Mucosa of stomach (tissue), 1 donor: ENCODE measurements around the gene SLC39A1.
A peak's percentile ranks its signal among the peaks of the same experiment; 100 is the strongest.
"Not testable (repeated sequence)": the region's sequence is repeated elsewhere in the genome, so short reads cannot be mapped to it uniquely, and the experiment has no call there.

ENCODE experiments used
- H3K27me3 ChIP-seq: one replicate; pipeline ENCODE4 v1.7.0; 2013; ENCODE audit warnings: mild to moderate bottlenecking, low read length; ENCODE audit not compliant: control insufficient read depth, insufficient read depth
- H3K36me3 ChIP-seq: one replicate; pipeline ENCODE4 v1.7.0; 2013; ENCODE audit warnings: low read length; ENCODE audit not compliant: control insufficient read depth, insufficient read depth
- H3K4me1 ChIP-seq: one replicate; pipeline ENCODE4 v1.7.0; 2013; ENCODE audit warnings: mild to moderate bottlenecking, low read length; ENCODE audit not compliant: control insufficient read depth, insufficient read depth
- H3K4me3 ChIP-seq: one replicate; pipeline ENCODE4 v1.7.0; 2013; ENCODE audit warnings: low read length
- H3K9ac ChIP-seq: one replicate; pipeline ENCODE4 v1.7.0; 2013; ENCODE audit warnings: mild to moderate bottlenecking, low read length, moderate library complexity
- H3K9me3 ChIP-seq: one replicate; pipeline ENCODE4 v1.7.0; 2013; ENCODE audit warnings: mild to moderate bottlenecking, low read length, moderate library complexity; ENCODE audit not compliant: control insufficient read depth
- donor health status: Pancreatic carcinoma.

The SLC39A1 gene

GRCh38 chr1:153985941-153986761 lies 22.8 kb upstream of the SLC39A1 start, which contains the start of gene RAB13:
RAB13 (minus strand) TSS chr1:153986339; CDS start chr1:153986236, 103 bp downstream.
- peak within 1 kb of the TSS; percentile 68 for H3K4me3 ChIP-seq
- peaks cover 20% of the 10 kb centered on the region for H3K4me1 ChIP-seq
- peak within 1 kb of the TSS; percentile 76 for H3K9ac ChIP-seq
- H3K27me3 ChIP-seq = no peaks in the 10 kb centered on the region
- no peaks in the 10 kb centered on the region for H3K9me3 ChIP-seq
- H3K36me3 ChIP-seq = peaks cover 4% of the 10 kb centered on the region

- Histone ChIP-seq H3K36me3 (peaks cover 4% of the 10 kb centered on the region), H3K4me1 (peaks cover 20% of the 10 kb centered on the region), H3K4me3 (peak overlapping the region; percentile 68), H3K27me3 (no peaks in the 10 kb centered on the region), H3K9ac (peak overlapping the region; percentile 76), H3K9me3 (no peaks in the 10 kb centered on the region)
These were observed 22.1 kb upstream of the SLC39A1 start for GRCh38 chr1:153985341-153985912.

GRCh38 chr1:153984123-153984894 lies 21.0 kb upstream of the SLC39A1 start:
- H3K9me3 ChIP-seq = no peaks in the 10 kb centered on the region
- no peak overlapping the region for H3K4me3 ChIP-seq
- H3K9ac ChIP-seq = no peak overlapping the region

GRCh38 chr1:153981735-153982134 lies 18.4 kb upstream of the SLC39A1 start:
- H3K9ac ChIP-seq, H3K9me3 ChIP-seq, H3K36me3 ChIP-seq, H3K4me3 ChIP-seq, H3K27me3 ChIP-seq: not testable (repeated sequence)
- H3K4me1 ChIP-seq = peaks cover 11% of the 10 kb centered on the region

More at GRCh38 chr1:153984123-153984894, 21.0 kb upstream of the SLC39A1 start:
- H3K36me3 ChIP-seq = peaks cover 4% of the 10 kb centered on the region
- H3K4me1 ChIP-seq = peaks cover 15% of the 10 kb centered on the region
- no peaks in the 10 kb centered on the region for H3K27me3 ChIP-seq

GRCh38 chr1:153979091-153979490 lies 15.8 kb upstream of the SLC39A1 start:
- not testable (repeated sequence) for H3K4me3 ChIP-seq, H3K36me3 ChIP-seq, H3K27me3 ChIP-seq, H3K4me1 ChIP-seq, H3K9me3 ChIP-seq, H3K9ac ChIP-seq

- H3K4me1 ChIP-seq = peaks cover 8% of the 10 kb centered on the region
- H3K9me3 ChIP-seq = no peaks in the 10 kb centered on the region
- peak overlapping the region; percentile 47 for H3K4me3 ChIP-seq
- no peaks in the 10 kb centered on the region for H3K27me3 ChIP-seq
- peak overlapping the region; percentile 93 for H3K9ac ChIP-seq
- peaks cover 4% of the 10 kb centered on the region for H3K36me3 ChIP-seq
These were observed 15.1 kb upstream of the SLC39A1 start for GRCh38 chr1:153978274-153978909.

GRCh38 chr1:153977250-153978240 lies 14.2 kb upstream of the SLC39A1 start, which contains the start of gene JTB:
JTB (minus strand) TSS chr1:153977674; CDS start chr1:153977252, 422 bp downstream.
- H3K9ac ChIP-seq = peak within 1 kb of the TSS; percentile 93
- peak within 1 kb of the TSS; percentile 92 for H3K4me3 ChIP-seq
- peaks cover 8% of the 10 kb centered on the region for H3K4me1 ChIP-seq
- no peaks in the 10 kb centered on the region for H3K9me3 ChIP-seq
- H3K27me3 ChIP-seq = no peaks in the 10 kb centered on the region
- peaks cover 4% of the 10 kb centered on the region for H3K36me3 ChIP-seq

GRCh38 chr1:153976819-153977249 lies 13.5 kb upstream of the SLC39A1 start:
- Histone ChIP-seq H3K36me3 (no peaks in the 10 kb centered on the region), H3K9ac (peak overlapping the region; percentile 93), H3K27me3 (no peaks in the 10 kb centered on the region), H3K4me1 (peaks cover 8% of the 10 kb centered on the region), H3K4me3 (peak overlapping the region; percentile 92), H3K9me3 (no peaks in the 10 kb centered on the region)

- Histone ChIP-seq H3K36me3 (no peaks in the 10 kb centered on the region), H3K4me3 (no peak overlapping the region), H3K9ac (no peak overlapping the region), H3K9me3 (no peaks in the 10 kb centered on the region), H3K27me3 (no peaks in the 10 kb centered on the region), H3K4me1 (peaks cover 8% of the 10 kb centered on the region)
These were observed 10.2 kb upstream of the SLC39A1 start for GRCh38 chr1:153973525-153973924.

GRCh38 chr1:153973071-153973470 lies 9.7 kb upstream of the SLC39A1 start:
- Histone ChIP-seq H3K9ac (no peak overlapping the region), H3K4me1 (peaks cover 8% of the 10 kb centered on the region), H3K9me3 (no peaks in the 10 kb centered on the region), H3K36me3 (no peaks in the 10 kb centered on the region), H3K4me3 (no peak overlapping the region), H3K27me3 (no peaks in the 10 kb centered on the region)

- H3K27me3 ChIP-seq = no peaks in the 10 kb centered on the region
- H3K4me1 ChIP-seq = peaks cover 4% of the 10 kb centered on the region
These were observed 7.0 kb upstream of the SLC39A1 start for GRCh38 chr1:153970346-153970745.

More at GRCh38 chr1:153970346-153970745, 7.0 kb upstream of the SLC39A1 start:
- H3K9ac ChIP-seq = no peak overlapping the region
- no peaks in the 10 kb centered on the region for H3K9me3 ChIP-seq
- H3K36me3 ChIP-seq = no peaks in the 10 kb centered on the region
- no peak overlapping the region for H3K4me3 ChIP-seq
